Astrocyte (in vitro differentiated cells and primary cell): ENCODE measurements around the gene YOD1. TPM values are rescaled to one million over a fixed set of nuclear protein-coding genes. Genes with fewer than 3 reads are reported as not detected.

ENCODE experiments used
- DNase-seq: peaks from one replicate; pipeline ENCODE4 v3.0.0-alpha.2; 2010; ENCODE audit warnings: low read depth
- FAIRE-seq: peaks from 2 replicates; lab custom pipeline; 2011; peaks lifted over from hg19 to GRCh38; lab: Jason Lieb, UNC
- H2AFZ ChIP-seq: 2 replicates; pipeline ENCODE4 v1.6.0; 2012; ENCODE audit warnings: low read depth, low read length, inconsistent platforms
- H3K27ac ChIP-seq: 2 replicates; pipeline ENCODE4 v1.5.1; 2011; ENCODE audit warnings: low read depth, low read length, inconsistent platforms
- H3K27me3 ChIP-seq: 2 replicates; pipeline ENCODE4 v1.6.0; 2011; ENCODE audit warnings: low read length, inconsistent platforms; ENCODE audit not compliant: insufficient read depth
- H3K36me3 ChIP-seq: 2 replicates; pipeline ENCODE4 v1.5.1; 2011; ENCODE audit warnings: low read length, inconsistent platforms; ENCODE audit not compliant: insufficient read depth
- H3K4me1 ChIP-seq: 2 replicates; pipeline ENCODE4 v1.5.1; 2011; ENCODE audit warnings: low read length, inconsistent platforms; ENCODE audit not compliant: insufficient read depth
- H3K4me2 ChIP-seq: 2 replicates; pipeline ENCODE4 v1.6.0; 2012; ENCODE audit warnings: low read length, inconsistent platforms
- H3K4me3 ChIP-seq: 2 replicates; pipeline ENCODE4 v1.5.1; 2011; ENCODE audit warnings: low read depth, mild to moderate bottlenecking, low read length, inconsistent platforms; ENCODE audit not compliant: insufficient read depth
- H3K79me2 ChIP-seq: 2 replicates; pipeline ENCODE4 v1.6.0; 2012; ENCODE audit warnings: mild to moderate bottlenecking, low read length, inconsistent platforms; ENCODE audit not compliant: insufficient read depth
- H3K9ac ChIP-seq: 2 replicates; pipeline ENCODE4 v1.6.0; 2012; ENCODE audit warnings: mild to moderate bottlenecking, low read length, inconsistent platforms
- H3K9me3 ChIP-seq: 2 replicates; pipeline ENCODE4 v1.5.1; 2012; ENCODE audit warnings: low read depth, mild to moderate bottlenecking, low read length, inconsistent platforms; ENCODE audit not compliant: insufficient read depth
- H4K20me1 ChIP-seq: 2 replicates; pipeline ENCODE4 v1.6.0; 2012; ENCODE audit warnings: low read length, inconsistent platforms; ENCODE audit not compliant: insufficient read depth
- H3K27ac Mint-ChIP-seq: one replicate; pipeline ENCODE4 v1.8.0; 2021; ENCODE audit warnings: mild to moderate bottlenecking, mixed read lengths; ENCODE audit not compliant: unreplicated experiment
- H3K27me3 Mint-ChIP-seq: one replicate; pipeline ENCODE4 v1.8.0; 2021; ENCODE audit warnings: low read depth, mixed read lengths; ENCODE audit not compliant: unreplicated experiment
- H3K36me3 Mint-ChIP-seq: one replicate; pipeline ENCODE4 v1.8.0; 2021; ENCODE audit warnings: low read depth, mixed read lengths; ENCODE audit not compliant: unreplicated experiment
- H3K4me1 Mint-ChIP-seq: one replicate; pipeline ENCODE4 v1.8.0; 2021; ENCODE audit warnings: low read depth, mixed read lengths; ENCODE audit not compliant: unreplicated experiment
- H3K4me3 Mint-ChIP-seq: one replicate; pipeline ENCODE4 v1.8.0; 2021; ENCODE audit warnings: mild to moderate bottlenecking, moderate library complexity, mixed read lengths; ENCODE audit not compliant: unreplicated experiment
- H3K9me3 Mint-ChIP-seq: one replicate; pipeline ENCODE4 v1.8.0; 2021; ENCODE audit warnings: mild to moderate bottlenecking, mixed read lengths; ENCODE audit not compliant: unreplicated experiment
- EZH2 ChIP-seq: IDR thresholded peaks from 2 replicates; pipeline ENCODE4 v1.6.1; 2012; ENCODE audit warnings: mild to moderate bottlenecking, low read length, inconsistent platforms; ENCODE audit not compliant: insufficient read depth
- total RNA-seq: library from RNA; stranded (reverse); gene quantifications from 2 replicates; pipeline ENCODE4 v1.2.1, GENCODE V29; 2021
- TF ChIP-seq, protein P1 (sequence below): IDR thresholded peaks from 2 replicates; pipeline ENCODE4 v1.5.1; 2011; ENCODE audit warnings: low read depth, mild to moderate bottlenecking, inconsistent platforms, low read length, moderate library complexity; ENCODE audit not compliant: insufficient read depth

The YOD1 gene
- total RNA-seq, 1 donor from 2014 or later, result 14.8 TPM

DNA sequence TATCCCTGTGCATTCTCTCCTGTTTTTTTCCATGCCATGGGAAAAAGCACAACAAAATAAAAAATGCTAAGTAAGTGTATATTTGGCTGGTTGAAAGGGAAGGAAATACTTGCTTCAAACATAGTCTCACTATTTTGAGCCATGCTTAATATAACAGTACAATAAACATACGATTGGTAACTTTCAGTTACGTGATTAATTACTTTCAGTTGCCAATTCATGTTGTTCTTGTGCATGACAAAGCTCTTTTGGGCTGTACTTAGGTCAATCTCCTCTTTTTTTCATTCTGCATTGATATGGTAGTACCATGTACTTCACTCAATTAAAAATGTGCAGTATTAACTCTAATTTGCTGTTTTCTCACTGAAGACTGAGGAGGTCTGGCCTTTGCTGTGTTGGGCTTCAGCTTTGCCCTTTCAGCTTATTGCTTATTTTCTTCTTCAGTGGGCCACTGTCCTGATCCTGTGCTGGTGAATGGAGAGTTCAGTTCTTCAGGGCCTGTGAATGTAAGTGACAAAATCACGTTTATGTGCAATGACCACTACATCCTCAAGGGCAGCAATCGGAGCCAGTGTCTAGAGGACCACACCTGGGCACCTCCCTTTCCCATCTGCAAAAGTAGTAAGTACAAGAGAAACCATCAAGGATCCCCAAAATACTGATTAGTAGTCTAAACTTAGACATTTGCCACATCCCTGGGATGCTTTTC, 40.3 kb upstream of the YOD1 start:
- Histone ChIP-seq H3K4me1 (peaks cover 3% of the 10 kb centered on the region), H3K4me3 (no peak overlapping the region), H3K9ac (no peak overlapping the region), H3K27me3 (no peaks in the 10 kb centered on the region), H4K20me1 (no peaks in the 10 kb centered on the region), H3K27ac (no peak overlapping the region), H3K9me3 (no peaks in the 10 kb centered on the region), H2AFZ (no peak overlapping the region), H3K36me3 (no peaks in the 10 kb centered on the region), H3K79me2 (no peaks in the 10 kb centered on the region), H3K4me2 (no peak overlapping the region)
- H3K4me3 Mint-ChIP-seq, result no peak overlapping the region
- peaks cover 25% of the 10 kb centered on the region for H3K4me1 Mint-ChIP-seq
- H3K36me3 Mint-ChIP-seq, result no peaks in the 10 kb centered on the region
- FAIRE-seq (peak; percentile 58), DNase-seq (no peak)
- peaks cover 4% of the 10 kb centered on the region for H3K27me3 Mint-ChIP-seq
- no peaks in the 10 kb centered on the region for H3K9me3 Mint-ChIP-seq
- TF ChIP-seq, protein P1, sequence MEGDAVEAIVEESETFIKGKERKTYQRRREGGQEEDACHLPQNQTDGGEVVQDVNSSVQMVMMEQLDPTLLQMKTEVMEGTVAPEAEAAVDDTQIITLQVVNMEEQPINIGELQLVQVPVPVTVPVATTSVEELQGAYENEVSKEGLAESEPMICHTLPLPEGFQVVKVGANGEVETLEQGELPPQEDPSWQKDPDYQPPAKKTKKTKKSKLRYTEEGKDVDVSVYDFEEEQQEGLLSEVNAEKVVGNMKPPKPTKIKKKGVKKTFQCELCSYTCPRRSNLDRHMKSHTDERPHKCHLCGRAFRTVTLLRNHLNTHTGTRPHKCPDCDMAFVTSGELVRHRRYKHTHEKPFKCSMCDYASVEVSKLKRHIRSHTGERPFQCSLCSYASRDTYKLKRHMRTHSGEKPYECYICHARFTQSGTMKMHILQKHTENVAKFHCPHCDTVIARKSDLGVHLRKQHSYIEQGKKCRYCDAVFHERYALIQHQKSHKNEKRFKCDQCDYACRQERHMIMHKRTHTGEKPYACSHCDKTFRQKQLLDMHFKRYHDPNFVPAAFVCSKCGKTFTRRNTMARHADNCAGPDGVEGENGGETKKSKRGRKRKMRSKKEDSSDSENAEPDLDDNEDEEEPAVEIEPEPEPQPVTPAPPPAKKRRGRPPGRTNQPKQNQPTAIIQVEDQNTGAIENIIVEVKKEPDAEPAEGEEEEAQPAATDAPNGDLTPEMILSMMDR, result no peak
- TF ChIP-seq EZH2, result no peak
- no peak overlapping the region for H3K27ac Mint-ChIP-seq

DNA sequence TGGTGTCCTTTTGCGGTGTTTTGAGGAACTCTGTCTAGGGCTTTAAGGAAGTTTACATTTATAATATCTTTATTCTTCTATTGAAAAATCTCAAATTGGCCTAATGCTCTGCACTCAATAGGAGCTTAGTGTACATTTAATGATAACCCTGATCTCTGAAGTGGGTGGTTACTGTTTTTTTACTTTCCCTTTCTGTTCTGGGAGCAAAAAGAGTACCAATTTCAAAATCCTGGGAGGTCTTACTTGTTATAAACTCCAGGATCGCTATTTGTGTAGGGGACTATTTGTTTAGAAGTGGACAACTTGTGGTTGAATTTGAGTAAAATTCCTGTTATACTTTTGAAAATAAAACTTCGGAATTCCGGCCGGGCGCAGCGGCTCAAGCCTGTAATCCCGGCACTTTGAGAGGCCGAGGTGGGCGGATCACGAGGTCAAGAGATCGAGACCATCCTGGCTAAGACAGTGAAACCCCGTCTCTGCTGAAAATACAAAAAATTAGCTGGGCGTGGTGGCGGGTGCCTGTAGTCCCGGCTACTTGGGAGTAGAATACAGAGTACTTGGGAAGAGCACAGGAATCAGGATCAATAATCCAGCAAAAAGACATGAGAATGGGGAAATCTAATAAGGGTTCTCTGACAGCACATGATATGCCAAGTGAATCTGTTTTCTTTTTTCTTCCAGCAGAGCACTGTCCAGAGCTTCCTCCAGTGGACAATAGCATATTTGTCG, 38.8 kb upstream of the YOD1 start:
- no peak for FAIRE-seq
- no peak overlapping the region for H3K9ac ChIP-seq
- H3K9me3 Mint-ChIP-seq, result no peaks in the 10 kb centered on the region

More for the DNA sequence above, 38.8 kb upstream of the YOD1 start:
- no peak overlapping the region for H3K4me3 ChIP-seq
- peaks cover 3% of the 10 kb centered on the region for H3K4me1 ChIP-seq
- Mint-ChIP-seq H3K4me1 (peaks cover 35% of the 10 kb centered on the region), H3K27me3 (no peaks in the 10 kb centered on the region), H3K27ac (no peak overlapping the region), H3K4me3 (no peak overlapping the region), H3K36me3 (no peaks in the 10 kb centered on the region)
- H3K27ac ChIP-seq, result no peak overlapping the region
- H3K79me2 ChIP-seq, result no peaks in the 10 kb centered on the region
- TF ChIP-seq EZH2, result no peak
- TF ChIP-seq, protein P1, result no peak
- no peaks in the 10 kb centered on the region for H4K20me1 ChIP-seq
- no peak overlapping the region for H3K4me2 ChIP-seq
- H3K9me3 ChIP-seq, result no peaks in the 10 kb centered on the region
- H3K36me3 ChIP-seq, result no peaks in the 10 kb centered on the region
- no peak for DNase-seq
- H3K27me3 ChIP-seq, result no peaks in the 10 kb centered on the region
- no peak overlapping the region for H2AFZ ChIP-seq
